ENCODE measurements around the gene HNRNPC. TPM values are rescaled to one million over a fixed set of nuclear protein-coding genes. Genes with fewer than 3 reads are reported as not detected.
A peak's percentile ranks its signal among the peaks of the same experiment; 100 is the strongest.

HNRNPC gene
- total RNA-seq, 8 experiments from 2014 or later = 566 to 1,062 (median 843) TPM

GRCh38 chr14:21200752-21201461 is 68.3 kb downstream of the HNRNPC start:
- H3K4me1 ChIP-seq (replicated peaks in 1 of 2) = no peaks in the 10 kb centered on the region
- 33 to 100% (median 82%) methylated on average over 1 to 5 of the region's 5 CpGs for WGBS, 10 experiments
- H3K4me3 ChIP-seq = no peak overlapping the region
- H3K27ac ChIP-seq = no peak overlapping the region
- in situ Hi-C loops (cut with MboI; ENCODE audit: low pct_unique_long_range_greater_than_20kb in 2 of 9, low sequenced_read_pairs in 9 of 9, unreplicated experiment in 9 of 9) = no loop called here
- ATAC-seq (replicated peaks in 6 of 8) = peak in 2 of 8 experiments; percentile 5 to 17

- in situ Hi-C loops (cut with MboI; ENCODE audit: low pct_unique_long_range_greater_than_20kb in 2 of 9, low sequenced_read_pairs in 9 of 9, unreplicated experiment in 9 of 9) = no loop called here
- Histone ChIP-seq H3K4me1 (replicated peaks in 1 of 2) (no peaks in the 10 kb centered on the region), H3K4me3 (no peak overlapping the region), H3K27ac (no peak overlapping the region)
- no peak for ATAC-seq (replicated peaks in 6 of 8)
- 0 to 100% (median 71%) methylated on average over 1 to 3 of the region's 3 CpGs; no CpG with 5 or more reads in 1 of the 10 experiments for WGBS, 10 experiments
Measured at GRCh38 chr14:21199611-21200560, 69.4 kb downstream of the HNRNPC start.

- WGBS, 10 experiments = 90 to 100% (median 100%) methylated on average over 1 to 2 of the region's 2 CpGs; no CpG with 5 or more reads in 1 of the 10 experiments
- in situ Hi-C loops (cut with MboI; ENCODE audit: low pct_unique_long_range_greater_than_20kb in 2 of 9, low sequenced_read_pairs in 9 of 9, unreplicated experiment in 9 of 9) = no loop called here
- H3K27ac ChIP-seq = no peak overlapping the region
- H3K4me3 ChIP-seq = no peak overlapping the region
- ATAC-seq (replicated peaks in 6 of 8) = no peak
- no peaks in the 10 kb centered on the region for H3K4me1 ChIP-seq (replicated peaks in 1 of 2)
Measured at GRCh38 chr14:21197418-21198205, 71.6 kb downstream of the HNRNPC start.

- H3K4me1 ChIP-seq (replicated peaks in 1 of 2) = peaks cover 0 to 10% of the 10 kb centered on the region in 2 donors
- in situ Hi-C loops (cut with MboI; ENCODE audit: low pct_unique_long_range_greater_than_20kb in 2 of 9, low sequenced_read_pairs in 9 of 9, unreplicated experiment in 9 of 9) = no loop called here
- H3K4me3 ChIP-seq = no peak overlapping the region
- no peak for ATAC-seq (replicated peaks in 6 of 8)
- H3K27ac ChIP-seq = no peak overlapping the region
Measured at GRCh38 chr14:21194597-21194996, 74.6 kb downstream of the HNRNPC start.

- 90 to 100% (median 100%) methylated on average over 1 to 3 of the region's 7 CpGs; no CpG with 5 or more reads in 7 of the 10 experiments for WGBS, 10 experiments
- in situ Hi-C loops (cut with MboI; ENCODE audit: low pct_unique_long_range_greater_than_20kb in 2 of 9, low sequenced_read_pairs in 9 of 9, unreplicated experiment in 9 of 9) = no loop called here
Measured at GRCh38 chr14:21192875-21193535, 76.2 kb downstream of the HNRNPC start.

GRCh38 chr14:21192447-21192822 is 76.8 kb downstream of the HNRNPC start:
- peak overlapping the region in 1 of 5 donors; percentile 21 for H3K4me3 ChIP-seq
- WGBS, 10 experiments = 33 to 100% (median 82%) methylated on average over 1 of the region's 1 CpG; no CpG with 5 or more reads in 6 of the 10 experiments
- H3K4me1 ChIP-seq (replicated peaks in 1 of 2) = peaks cover 0 to 10% of the 10 kb centered on the region in 2 donors
- in situ Hi-C loops (cut with MboI; ENCODE audit: low pct_unique_long_range_greater_than_20kb in 2 of 9, low sequenced_read_pairs in 9 of 9, unreplicated experiment in 9 of 9) = no loop called here
- H3K27ac ChIP-seq = no peak overlapping the region
- peak in 5 of 8 experiments; percentile 1 to 30 (median 13) for ATAC-seq (replicated peaks in 6 of 8)

More at GRCh38 chr14:21192875-21193535, 76.2 kb downstream of the HNRNPC start:
- peak in 4 of 8 experiments; percentile 5 to 23 (median 10) for ATAC-seq (replicated peaks in 6 of 8)
- H3K27ac ChIP-seq = no peak overlapping the region
- peaks cover 0 to 10% of the 10 kb centered on the region in 2 donors for H3K4me1 ChIP-seq (replicated peaks in 1 of 2)
- H3K4me3 ChIP-seq = no peak overlapping the region

- Histone ChIP-seq H3K4me1 (replicated peaks in 1 of 2) (peaks cover 0 to 10% of the 10 kb centered on the region in 2 donors), H3K27ac (no peak overlapping the region), H3K4me3 (peak overlapping the region; percentile 11 to 30 (median 21))
- in situ Hi-C loops (cut with MboI; ENCODE audit: low pct_unique_long_range_greater_than_20kb in 2 of 9, low sequenced_read_pairs in 9 of 9, unreplicated experiment in 9 of 9) = no loop called here
- WGBS, 10 experiments = 0 to 20% (median 10%) methylated on average over 1 to 8 of the region's 19 CpGs; no CpG with 5 or more reads in 3 of the 10 experiments
- peak; percentile 83 to 98 (median 90) for ATAC-seq (replicated peaks in 6 of 8)
Measured at GRCh38 chr14:21191809-21192446, 77.3 kb downstream of the HNRNPC start.

GRCh38 chr14:21191261-21191808 is 77.9 kb downstream of the HNRNPC start:
- H3K4me1 ChIP-seq (replicated peaks in 1 of 2) = peaks cover 0 to 10% of the 10 kb centered on the region in 2 donors
- peak in 5 of 8 experiments; percentile 1 to 35 (median 12) for ATAC-seq (replicated peaks in 6 of 8)
- WGBS, 10 experiments = 69 to 100% (median 93%) methylated on average over 1 to 7 of the region's 7 CpGs; no CpG with 5 or more reads in 1 of the 10 experiments
- H3K4me3 ChIP-seq = peak overlapping the region in 2 of 5 donors; percentile 21 to 28
- H3K27ac ChIP-seq = no peak overlapping the region
- in situ Hi-C loops (cut with MboI; ENCODE audit: low pct_unique_long_range_greater_than_20kb in 2 of 9, low sequenced_read_pairs in 9 of 9, unreplicated experiment in 9 of 9) = no loop called here

- in situ Hi-C loops (cut with MboI; ENCODE audit: low pct_unique_long_range_greater_than_20kb in 2 of 9, low sequenced_read_pairs in 9 of 9, unreplicated experiment in 9 of 9) = no loop called here
- 4 to 90% (median 48%) methylated on average over 1 to 5 of the region's 5 CpGs; no CpG with 5 or more reads in 1 of the 10 experiments for WGBS, 10 experiments
- no peak for ATAC-seq (replicated peaks in 6 of 8)
Measured at GRCh38 chr14:21185491-21185890, 83.8 kb downstream of the HNRNPC start.

GRCh38 chr14:21184254-21184653 is 85.0 kb downstream of the HNRNPC start:
- WGBS, 10 experiments = 0 to 75% (median 52%) methylated on average over 1 of the region's 1 CpG; no CpG with 5 or more reads in 4 of the 10 experiments
- H3K4me1 ChIP-seq (replicated peaks in 1 of 2) = no peaks in the 10 kb centered on the region
- ATAC-seq (replicated peaks in 6 of 8) = peak in 3 of 8 experiments; percentile 56 to 88 (median 84)
- H3K4me3 ChIP-seq = no peak overlapping the region
- no peak overlapping the region for H3K27ac ChIP-seq
- in situ Hi-C loops (cut with MboI; ENCODE audit: low pct_unique_long_range_greater_than_20kb in 2 of 9, low sequenced_read_pairs in 9 of 9, unreplicated experiment in 9 of 9) = no loop called here

More at GRCh38 chr14:21185491-21185890, 83.8 kb downstream of the HNRNPC start:
- Histone ChIP-seq H3K27ac (no peak overlapping the region), H3K4me3 (no peak overlapping the region), H3K4me1 (replicated peaks in 1 of 2) (no peaks in the 10 kb centered on the region)

- Histone ChIP-seq H3K4me1 (replicated peaks in 1 of 2) (no peaks in the 10 kb centered on the region), H3K27ac (no peak overlapping the region), H3K4me3 (no peak overlapping the region)
- WGBS, 10 experiments = 0 to 78% (median 52%) methylated on average over 2 of the region's 2 CpGs
- peak in 1 of 8 experiments; percentile 13 for ATAC-seq (replicated peaks in 6 of 8)
- in situ Hi-C loops (cut with MboI; ENCODE audit: low pct_unique_long_range_greater_than_20kb in 2 of 9, low sequenced_read_pairs in 9 of 9, unreplicated experiment in 9 of 9) = no loop called here
Measured at GRCh38 chr14:21182166-21182565, 87.1 kb downstream of the HNRNPC start.

Measured in motor neuron (in vitro differentiated cells).